ENCODE measurements around the gene R3HDM2. TPM values are rescaled to one million over a fixed set of nuclear protein-coding genes. Genes with fewer than 3 reads are reported as not detected.

The R3HDM2 gene
- 7.3 to 10.5 TPM (median 9.5 TPM) in 5 replicates for total RNA-seq (2022; extraction: Qiagen RNA extraction; ENCODE audit: low read depth)

GRCh38 chr12:57430931-57431566, at the start of gene R3HDM2:
R3HDM2 (minus strand) TSS chr12:57431043; CDS start chr12:57310428, 120,615 bp downstream.

GRCh38 chr12:57479376-57480115, 48.7 kb upstream of the R3HDM2 start, which contains the start of gene ARHGAP9:
ARHGAP9 (minus strand) TSS chr12:57479866; CDS start chr12:57479406, 460 bp downstream.

GRCh38 chr12:57459750-57460467, 29.1 kb upstream of the R3HDM2 start, which contains the start of gene GLI1:
GLI1 (plus strand) TSS chr12:57459785; CDS start chr12:57463692, 3,907 bp downstream.

GRCh38 chr12:57454566-57455373, 23.9 kb upstream of the R3HDM2 start, which contains the start of gene INHBE:
INHBE (plus strand) TSS chr12:57455307; CDS start chr12:57455537, 230 bp downstream.

GRCh38 chr12:57434517-57435223, 3.8 kb upstream of the R3HDM2 start, which contains the start of gene INHBC:
INHBC (plus strand) TSS chr12:57434784; CDS start chr12:57434887, 103 bp downstream.

GRCh38 chr12:57250956-57251355, 179.9 kb downstream of the R3HDM2 start, which contains the start of gene STAC3:
STAC3 (minus strand) TSS chr12:57251187; CDS start chr12:57249636, 1,551 bp downstream.

GRCh38 chr12:57229634-57230380, 201.0 kb downstream of the R3HDM2 start, which contains the start of gene SHMT2:
SHMT2 (plus strand) TSS chr12:57229711; CDS start chr12:57229779, 68 bp downstream.

GRCh38 chr12:57216014-57216911, 214.6 kb downstream of the R3HDM2 start, which contains the start of gene NXPH4:
NXPH4 (plus strand) TSS chr12:57216794; CDS start chr12:57216970, 176 bp downstream.

Other genes starting within 250 kb of the R3HDM2 start
- 4.1 to 5.8 TPM (median 5.1 TPM) in 5 replicates for gene NXPH4, start 214.2 kb downstream of the R3HDM2 start, total RNA-seq (2022; extraction: Qiagen RNA extraction; ENCODE audit: low read depth)
- gene SHMT2, start 201.3 kb downstream of the R3HDM2 start, total RNA-seq (2022; extraction: Qiagen RNA extraction; ENCODE audit: low read depth): 111 to 127 TPM (median 124 TPM) in 5 replicates
- 0.15 to 0.49 TPM (median 0.26 TPM) in 5 replicates for gene STAC3, start 179.9 kb downstream of the R3HDM2 start, total RNA-seq (2022; extraction: Qiagen RNA extraction; ENCODE audit: low read depth)
- gene INHBC, start 3.7 kb upstream of the R3HDM2 start, total RNA-seq (2022; extraction: Qiagen RNA extraction; ENCODE audit: low read depth): not detected in 5 replicates
- 0.11 to 0.17 TPM (median 0.13 TPM) in 4 of 5 replicates, not detected in the other for gene INHBE, start 24.3 kb upstream of the R3HDM2 start, total RNA-seq (2022; extraction: Qiagen RNA extraction; ENCODE audit: low read depth)
- gene GLI1, start 28.7 kb upstream of the R3HDM2 start, total RNA-seq (2022; extraction: Qiagen RNA extraction; ENCODE audit: low read depth): 4.9 to 8.1 TPM (median 6.6 TPM) in 5 replicates
- 0.24 to 0.94 TPM (median 0.82 TPM) in 5 replicates for gene ARHGAP9, start 48.8 kb upstream of the R3HDM2 start, total RNA-seq (2022; extraction: Qiagen RNA extraction; ENCODE audit: low read depth)
- 122 to 274 TPM (median 144 TPM) in 5 replicates for gene MARS1, start 57.0 kb upstream of the R3HDM2 start, total RNA-seq (2022; extraction: Qiagen RNA extraction; ENCODE audit: low read depth)
- 24.1 to 32.1 TPM (median 29.9 TPM) in 5 replicates for gene DDIT3, start 89.5 kb upstream of the R3HDM2 start, total RNA-seq (2022; extraction: Qiagen RNA extraction; ENCODE audit: low read depth)
- 17.2 to 28.7 TPM (median 25.5 TPM) in 5 replicates for gene MBD6, start 91.8 kb upstream of the R3HDM2 start, total RNA-seq (2022; extraction: Qiagen RNA extraction; ENCODE audit: low read depth)
- 105 to 158 TPM (median 121 TPM) in 5 replicates for gene DCTN2, start 116.1 kb upstream of the R3HDM2 start, total RNA-seq (2022; extraction: Qiagen RNA extraction; ENCODE audit: low read depth)
- gene KIF5A, start 119.0 kb upstream of the R3HDM2 start, total RNA-seq (2022; extraction: Qiagen RNA extraction; ENCODE audit: low read depth): 0.19 to 0.48 TPM (median 0.29 TPM) in 5 replicates
- 40.5 to 45.1 TPM (median 43.9 TPM) in 5 replicates for gene PIP4K2C, start 160.1 kb upstream of the R3HDM2 start, total RNA-seq (2022; extraction: Qiagen RNA extraction; ENCODE audit: low read depth)
- gene DTX3, start 173.8 kb upstream of the R3HDM2 start, total RNA-seq (2022; extraction: Qiagen RNA extraction; ENCODE audit: low read depth): 16.4 to 18.8 TPM (median 18.7 TPM) in 5 replicates
- 4.2 to 6.2 TPM (median 5.7 TPM) in 5 replicates for gene ARHGEF25, start 180.4 kb upstream of the R3HDM2 start, total RNA-seq (2022; extraction: Qiagen RNA extraction; ENCODE audit: low read depth)
- 34.5 to 48.1 TPM (median 42.6 TPM) in 5 replicates for gene B4GALNT1, start 202.2 kb upstream of the R3HDM2 start, total RNA-seq (2022; extraction: Qiagen RNA extraction; ENCODE audit: low read depth)

Data from A549 treated with GW870086 at 1 μM for 4 hours (cell line).